Activated CD8-positive, alpha-beta memory T cell treated with anti-CD3 and anti-CD28 coated beads for 24 hours (primary cell): ENCODE measurements around the gene RESF1.
"Not testable (repeated sequence)": the region's sequence is repeated elsewhere in the genome, so short reads cannot be mapped to it uniquely, and the experiment has no call there.

Experiments used
- DNase-seq: peaks from one replicate; pipeline ENCODE4 v3.0.0-alpha.2; 2020

RESF1 gene

GRCh38 chr12:31959161-31959700 is at the start of gene RESF1:
RESF1 (plus strand) TSS chr12:31959415; CDS start chr12:31980956, 21,541 bp downstream.
- DNase-seq: peak; percentile 95

GRCh38 chr12:31914927-31915326 is 44.3 kb upstream of the RESF1 start:
- DNase-seq: no peak

GRCh38 chr12:31915446-31915845 is 43.8 kb upstream of the RESF1 start:
- no peak for DNase-seq

GRCh38 chr12:31922341-31923062 is 36.7 kb upstream of the RESF1 start:
- no peak for DNase-seq

GRCh38 chr12:31923063-31923412 is 36.2 kb upstream of the RESF1 start:
- no peak for DNase-seq

GRCh38 chr12:31928246-31929026 is 30.8 kb upstream of the RESF1 start:
- peak; percentile 65 for DNase-seq

GRCh38 chr12:31929027-31929526 is 30.1 kb upstream of the RESF1 start:
- no peak for DNase-seq

GRCh38 chr12:31931796-31932715 is 27.2 kb upstream of the RESF1 start:
- DNase-seq: no peak

- DNase-seq: no peak
These were observed 14.9 kb upstream of the RESF1 start for GRCh38 chr12:31944299-31944698.

- DNase-seq: no peak
These were observed 11.2 kb upstream of the RESF1 start for GRCh38 chr12:31947971-31948370.

- not testable (repeated sequence) for DNase-seq
These were observed 10.4 kb upstream of the RESF1 start for GRCh38 chr12:31948697-31949359.

- DNase-seq: no peak
These were observed 9.1 kb upstream of the RESF1 start for GRCh38 chr12:31950088-31950487.

GRCh38 chr12:31950492-31950891 is 8.7 kb upstream of the RESF1 start:
- no peak for DNase-seq

- DNase-seq: no peak
These were observed 8.2 kb upstream of the RESF1 start for GRCh38 chr12:31951008-31951407.

- no peak for DNase-seq
These were observed 7.3 kb upstream of the RESF1 start for GRCh38 chr12:31951939-31952338.

- no peak for DNase-seq
These were observed 6.8 kb upstream of the RESF1 start for GRCh38 chr12:31952418-31952817.

GRCh38 chr12:31954925-31955858 is 4.0 kb upstream of the RESF1 start:
- no peak for DNase-seq

- DNase-seq: no peak
These were observed 550 bp upstream of the RESF1 start for GRCh38 chr12:31958569-31959160.

- peak; percentile 78 for DNase-seq
These were observed 631 bp downstream of the RESF1 start for GRCh38 chr12:31959701-31960391.

- no peak for DNase-seq
These were observed 1.9 kb downstream of the RESF1 start for GRCh38 chr12:31961137-31961536.
